HepG2 (cell line): ENCODE data around the gene HOXC10.

ENCODE experiments used
- DBP ChIP-seq: sonication (generic); formaldehyde crosslinking; IDR thresholded peaks from 2 replicates; pipeline ENCODE4 v1.4.0; 2020; ENCODE audit warnings: missing genetic modification reagents; ENCODE audit errors: not compliant biosample characterization
- FOXJ3 ChIP-seq: sonication (generic); formaldehyde crosslinking; IDR thresholded peaks from 2 replicates; pipeline ENCODE4 v1.4.0; 2020; ENCODE audit warnings: missing genetic modification reagents, mild to moderate bottlenecking, borderline replicate concordance
- MAZ ChIP-seq, 2 experiments: sonication (generic) in 1 of 2; formaldehyde crosslinking in 1 of 2; IDR thresholded peaks; 2 replicates each; pipeline versions ENCODE4 v1.5.0 to v1.6.1; 2012 to 2020; ENCODE audit warnings: low read depth in 2 of 2, mild to moderate bottlenecking in 2 of 2, borderline replicate concordance in 1 of 2, improper control_type of control experiment in 1 of 2, low read length in 1 of 2, missing genetic modification reagents in 1 of 2, moderate library complexity in 1 of 2
- NFIC ChIP-seq: IDR thresholded peaks from 2 replicates; pipeline ENCODE4 v1.6.1; 2012; ENCODE audit warnings: mild to moderate bottlenecking, low read length, inconsistent platforms
- POLR2A ChIP-seq, 2 experiments: IDR thresholded peaks; 2 replicates each; pipeline ENCODE4 v1.6.1; 2011; ENCODE audit warnings: low read depth in 2 of 2, low read length in 2 of 2, mild to moderate bottlenecking in 1 of 2, moderate library complexity in 1 of 2; ENCODE audit not compliant: insufficient read depth in 1 of 2
- SALL1 ChIP-seq: sonication (generic); formaldehyde crosslinking; IDR thresholded peaks from 2 replicates; pipeline ENCODE4 v1.8.0; 2022; ENCODE audit warnings: mild to moderate bottlenecking, missing genetic modification reagents
- SRF ChIP-seq: IDR thresholded peaks from 2 replicates; pipeline ENCODE4 v1.6.1; 2011; ENCODE audit warnings: mild to moderate bottlenecking, low read depth, low read length, moderate library complexity
- TFE3 ChIP-seq: IDR thresholded peaks from 2 replicates; pipeline ENCODE4 v1.6.1; 2016
- ZNF124 ChIP-seq: sonication (generic); formaldehyde crosslinking; IDR thresholded peaks from 2 replicates; pipeline ENCODE4 v1.4.0; 2020; ENCODE audit warnings: missing genetic modification reagents
- ZNF407 ChIP-seq: sonication (generic); formaldehyde crosslinking; IDR thresholded peaks from one replicate; pipeline ENCODE4 v1.5.1; 2020; ENCODE audit warnings: mild to moderate bottlenecking, missing genetic modification reagents; ENCODE audit errors: not compliant biosample characterization
- ZNF766 ChIP-seq: sonication (generic); formaldehyde crosslinking; IDR thresholded peaks from 2 replicates; pipeline ENCODE4 v1.5.0; 2020; ENCODE audit warnings: missing genetic modification reagents, borderline replicate concordance
- TF ChIP-seq, protein P1 (sequence below): sonication (generic); formaldehyde crosslinking; IDR thresholded peaks from 2 replicates; pipeline ENCODE4 v1.5.0; 2020; ENCODE audit warnings: mild to moderate bottlenecking, missing genetic modification reagents, moderate library complexity

GRCh38 chr12:53976172-53976822 lies 8.6 kb upstream of the HOXC10 start:
- TF ChIP-seq ZNF407 (CRISPR knock-in tag), result no peak
- TF ChIP-seq MAZ (IDR thresholded peaks at IDR 0.05; ENCODE audit: borderline replicate concordance, low read depth, low read length), result no peak
- TF ChIP-seq MAZ (CRISPR knock-in tag; IDR thresholded peaks at IDR 0.05; ENCODE audit: low read depth), result no peak
- TF ChIP-seq POLR2A (IDR thresholded peaks at IDR 0.05; ENCODE audit: insufficient read depth in 1 of 2, low read depth in 2 of 2, low read length in 2 of 2), result no peak
- TF ChIP-seq DBP (CRISPR knock-in tag), result no peak
- no peak for TF ChIP-seq ZNF124 (CRISPR knock-in tag)
- no peak for TF ChIP-seq SRF
- no peak for TF ChIP-seq SALL1
- TF ChIP-seq FOXJ3 (CRISPR knock-in tag), result no peak
- no peak for TF ChIP-seq NFIC
- TF ChIP-seq ZNF766 (CRISPR knock-in tag), result no peak
- TF ChIP-seq, protein P1, sequence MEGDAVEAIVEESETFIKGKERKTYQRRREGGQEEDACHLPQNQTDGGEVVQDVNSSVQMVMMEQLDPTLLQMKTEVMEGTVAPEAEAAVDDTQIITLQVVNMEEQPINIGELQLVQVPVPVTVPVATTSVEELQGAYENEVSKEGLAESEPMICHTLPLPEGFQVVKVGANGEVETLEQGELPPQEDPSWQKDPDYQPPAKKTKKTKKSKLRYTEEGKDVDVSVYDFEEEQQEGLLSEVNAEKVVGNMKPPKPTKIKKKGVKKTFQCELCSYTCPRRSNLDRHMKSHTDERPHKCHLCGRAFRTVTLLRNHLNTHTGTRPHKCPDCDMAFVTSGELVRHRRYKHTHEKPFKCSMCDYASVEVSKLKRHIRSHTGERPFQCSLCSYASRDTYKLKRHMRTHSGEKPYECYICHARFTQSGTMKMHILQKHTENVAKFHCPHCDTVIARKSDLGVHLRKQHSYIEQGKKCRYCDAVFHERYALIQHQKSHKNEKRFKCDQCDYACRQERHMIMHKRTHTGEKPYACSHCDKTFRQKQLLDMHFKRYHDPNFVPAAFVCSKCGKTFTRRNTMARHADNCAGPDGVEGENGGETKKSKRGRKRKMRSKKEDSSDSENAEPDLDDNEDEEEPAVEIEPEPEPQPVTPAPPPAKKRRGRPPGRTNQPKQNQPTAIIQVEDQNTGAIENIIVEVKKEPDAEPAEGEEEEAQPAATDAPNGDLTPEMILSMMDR (CRISPR knock-in tag), result no peak
- TF ChIP-seq TFE3, result no peak
